ENCODE measurements around the gene NFATC4. TPM values are rescaled to one million over a fixed set of nuclear protein-coding genes. Genes with fewer than 3 reads are reported as not detected.

Gene NFATC4
- total and polyA plus RNA-seq, 10 donors, result 10.7 to 145 (median 23.0) TPM

DNA sequence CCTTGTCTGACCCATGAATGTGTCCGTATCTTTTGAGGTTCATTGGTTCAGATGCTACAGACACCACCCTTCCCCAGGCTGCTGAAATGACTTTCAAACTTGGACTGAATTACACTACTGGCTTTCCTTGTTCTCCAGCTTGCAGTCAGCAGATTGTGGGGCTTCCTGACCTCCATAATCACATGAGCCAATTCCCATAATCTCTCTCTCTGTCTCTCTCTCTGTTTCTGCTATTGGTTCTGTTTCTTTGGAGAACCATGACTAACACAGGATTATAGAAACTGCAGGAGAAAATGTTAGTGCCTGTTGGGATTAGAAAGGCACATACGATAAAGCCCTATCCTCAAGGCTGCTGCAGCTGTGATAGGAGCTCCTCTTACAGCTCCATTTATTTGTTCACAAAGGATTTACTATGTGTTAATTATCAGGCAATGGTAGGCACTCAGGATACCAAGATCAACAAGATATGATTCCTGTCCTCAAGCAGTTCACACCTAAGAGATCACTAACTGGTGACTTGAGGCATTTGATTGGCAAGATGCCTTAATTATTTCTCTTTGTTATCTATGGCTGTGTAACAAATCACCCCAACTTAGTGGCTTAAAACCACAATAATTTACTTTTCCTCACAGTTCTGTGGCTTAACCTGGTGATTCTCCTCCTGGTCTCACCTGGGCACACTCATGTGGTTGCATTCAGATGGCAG, 20.6 kb downstream of the NFATC4 start:
- Histone ChIP-seq H3K4me1 (no peaks in the 10 kb centered on the region), H3K27ac (peak overlapping the region in 1 of 8 donors; percentile 22), H3K27me3 (replicated peaks in 1 of 7) (peaks cover 0 to 9% (median 0%) of the 10 kb centered on the region in 7 donors), H3K9me3 (no peaks in the 10 kb centered on the region), H3K4me3 (no peak overlapping the region), H3K36me3 (no peaks in the 10 kb centered on the region)
- intact Hi-C loops (cut with DNase I; ENCODE audit: low total_unique reads), result no loop called here
- no peak for TF ChIP-seq POLR2A (IDR thresholded peaks at IDR 0.05)
- no peak for TF ChIP-seq POLR2AphosphoS5 (IDR thresholded peaks at IDR 0.05)
- TF ChIP-seq, protein P1, sequence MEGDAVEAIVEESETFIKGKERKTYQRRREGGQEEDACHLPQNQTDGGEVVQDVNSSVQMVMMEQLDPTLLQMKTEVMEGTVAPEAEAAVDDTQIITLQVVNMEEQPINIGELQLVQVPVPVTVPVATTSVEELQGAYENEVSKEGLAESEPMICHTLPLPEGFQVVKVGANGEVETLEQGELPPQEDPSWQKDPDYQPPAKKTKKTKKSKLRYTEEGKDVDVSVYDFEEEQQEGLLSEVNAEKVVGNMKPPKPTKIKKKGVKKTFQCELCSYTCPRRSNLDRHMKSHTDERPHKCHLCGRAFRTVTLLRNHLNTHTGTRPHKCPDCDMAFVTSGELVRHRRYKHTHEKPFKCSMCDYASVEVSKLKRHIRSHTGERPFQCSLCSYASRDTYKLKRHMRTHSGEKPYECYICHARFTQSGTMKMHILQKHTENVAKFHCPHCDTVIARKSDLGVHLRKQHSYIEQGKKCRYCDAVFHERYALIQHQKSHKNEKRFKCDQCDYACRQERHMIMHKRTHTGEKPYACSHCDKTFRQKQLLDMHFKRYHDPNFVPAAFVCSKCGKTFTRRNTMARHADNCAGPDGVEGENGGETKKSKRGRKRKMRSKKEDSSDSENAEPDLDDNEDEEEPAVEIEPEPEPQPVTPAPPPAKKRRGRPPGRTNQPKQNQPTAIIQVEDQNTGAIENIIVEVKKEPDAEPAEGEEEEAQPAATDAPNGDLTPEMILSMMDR (IDR thresholded peaks at IDR 0.05 in 8 of 11, conservative IDR thresholded peaks at IDR 0.05 in 3 of 11), result no peak
- 84 to 95% (median 86%) methylated on average over 2 of the region's 2 CpGs for WGBS, 5 donors
- DNase-seq, result no peak

DNA sequence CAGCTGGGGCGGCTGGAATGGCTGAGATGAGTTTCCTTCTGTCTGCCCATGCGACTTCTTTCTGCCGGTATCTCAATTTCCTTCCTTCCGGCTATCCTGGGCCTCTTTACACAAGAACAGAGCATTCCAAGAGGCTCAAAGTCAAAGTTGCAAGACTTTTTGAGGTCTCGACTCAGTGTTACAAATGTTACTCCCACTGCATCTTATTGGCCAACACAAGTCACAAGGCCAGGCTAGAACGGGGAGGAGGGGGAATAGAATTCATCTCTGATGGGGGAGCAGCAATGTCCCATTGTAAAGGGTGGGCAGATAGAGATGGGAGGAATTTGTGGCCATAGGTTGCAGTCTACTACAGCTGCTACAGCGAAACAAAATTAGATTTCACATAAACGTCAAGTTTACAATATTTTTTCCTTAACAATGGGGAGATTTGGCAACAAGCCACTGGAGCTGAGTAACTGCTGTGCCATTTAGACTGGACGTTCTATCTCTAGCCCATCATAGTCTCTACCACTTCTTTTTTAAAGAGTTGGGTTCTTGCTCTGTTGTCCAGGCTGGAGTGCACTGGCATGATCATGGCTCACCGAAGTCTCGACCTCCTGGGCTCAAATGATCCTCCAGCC, 21.4 kb downstream of the NFATC4 start:
- H3K4me3 ChIP-seq, result no peak overlapping the region
- peaks cover 0 to 9% (median 0%) of the 10 kb centered on the region in 7 donors for H3K27me3 ChIP-seq (replicated peaks in 1 of 7)
- intact Hi-C loops (cut with DNase I; ENCODE audit: low total_unique reads), result no loop called here
- H3K36me3 ChIP-seq, result no peaks in the 10 kb centered on the region
- WGBS, 5 donors, result 52 to 68% (median 58%) methylated on average over 11 of the region's 11 CpGs
- H3K9me3 ChIP-seq, result no peaks in the 10 kb centered on the region
- peak; percentile 16 for DNase-seq
- no peak for TF ChIP-seq POLR2AphosphoS5 (IDR thresholded peaks at IDR 0.05)
- TF ChIP-seq POLR2A (IDR thresholded peaks at IDR 0.05), result no peak
- TF ChIP-seq, protein P1 (IDR thresholded peaks at IDR 0.05 in 8 of 11, conservative IDR thresholded peaks at IDR 0.05 in 3 of 11), result no peak
- H3K4me1 ChIP-seq, result no peaks in the 10 kb centered on the region
- peak overlapping the region in 1 of 8 donors; percentile 22 for H3K27ac ChIP-seq

DNA sequence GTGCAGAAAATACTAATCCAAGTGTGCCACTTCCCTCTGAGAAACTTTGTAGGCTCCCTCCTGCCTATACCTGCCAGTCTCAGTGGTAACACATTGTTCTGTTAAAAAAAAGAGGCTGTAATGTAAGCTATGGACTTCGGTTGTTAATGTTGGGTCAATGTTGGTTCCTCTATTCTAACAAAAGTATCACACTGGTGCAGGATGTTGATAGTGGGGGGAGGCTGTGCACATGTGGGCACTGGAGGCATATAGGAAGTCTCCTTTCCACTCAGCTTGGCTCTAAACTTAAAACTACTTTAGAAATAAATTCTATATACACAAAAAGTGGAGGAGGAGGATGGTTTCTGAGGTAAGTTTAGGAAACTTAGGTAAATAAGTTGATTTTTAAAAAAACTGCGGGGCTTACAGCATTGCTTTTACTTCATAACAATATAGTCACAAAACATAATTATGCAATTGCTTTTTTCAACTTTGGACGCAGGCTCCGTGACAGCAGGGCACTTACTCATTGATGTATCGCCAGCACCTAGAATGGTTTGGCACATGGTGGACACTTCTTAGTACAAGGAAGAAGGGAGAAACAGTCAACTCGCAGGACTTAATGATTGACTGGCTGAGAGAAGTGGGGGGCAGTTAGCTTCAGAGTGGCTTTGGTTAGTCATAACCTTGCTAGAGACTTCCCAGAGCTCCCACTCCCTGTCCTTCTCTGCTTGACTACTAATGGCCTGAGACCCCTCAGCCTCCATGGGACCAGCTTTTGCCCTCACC, 22.9 kb downstream of the NFATC4 start:
- no peak for TF ChIP-seq POLR2AphosphoS5 (IDR thresholded peaks at IDR 0.05)
- TF ChIP-seq, protein P1 (IDR thresholded peaks at IDR 0.05 in 8 of 11, conservative IDR thresholded peaks at IDR 0.05 in 3 of 11), result no peak
- TF ChIP-seq POLR2A (IDR thresholded peaks at IDR 0.05), result no peak
- Histone ChIP-seq H3K4me1 (no peaks in the 10 kb centered on the region), H3K27ac (no peak overlapping the region), H3K9me3 (no peaks in the 10 kb centered on the region), H3K4me3 (no peak overlapping the region), H3K36me3 (no peaks in the 10 kb centered on the region), H3K27me3 (replicated peaks in 1 of 7) (peaks cover 0 to 9% (median 0%) of the 10 kb centered on the region in 7 donors)
- 32 to 51% (median 47%) methylated on average over 6 of the region's 6 CpGs for WGBS, 5 donors
- intact Hi-C loops (cut with DNase I; ENCODE audit: low total_unique reads), result no loop called here
- no peak for DNase-seq

Measured in spleen (tissue), 11 donors.